Mesendoderm (in vitro differentiated cells): ENCODE measurements around the gene ZNF217.
"Not testable (repeated sequence)": the region's sequence is repeated elsewhere in the genome, so short reads cannot be mapped to it uniquely, and the experiment has no call there.

Source experiments
- DNase-seq: peaks from one replicate; pipeline ENCODE4 v3.0.0; 2013
- H2AK5ac ChIP-seq: 2 replicates; pipeline ENCODE4 v1.6.1; 2013; ENCODE audit warnings: low read length, inconsistent platforms
- H2BK120ac ChIP-seq: 2 replicates; pipeline ENCODE4 v1.6.1; 2013; ENCODE audit warnings: low read depth, mild to moderate bottlenecking, low read length, moderate library complexity, mixed read lengths
- H2BK15ac ChIP-seq: replicated peaks from 2 replicates; pipeline ENCODE4 v1.6.1; 2013; ENCODE audit warnings: low read depth, mild to moderate bottlenecking, moderate library complexity
- H2BK5ac ChIP-seq: 2 replicates; pipeline ENCODE4 v1.6.1; 2013; ENCODE audit warnings: low read length, inconsistent platforms
- H3K18ac ChIP-seq: 2 replicates; pipeline ENCODE4 v1.6.1; 2013; ENCODE audit warnings: mild to moderate bottlenecking, low read length, mixed read lengths
- H3K23ac ChIP-seq: one replicate; pipeline ENCODE4 v1.6.1; 2013; ENCODE audit warnings: low read length
- H3K27ac ChIP-seq: 2 replicates; pipeline ENCODE4 v1.5.1; 2013; ENCODE audit warnings: low read depth, mild to moderate bottlenecking, inconsistent platforms, low read length, moderate library complexity
- H3K27me3 ChIP-seq: 2 replicates; pipeline ENCODE4 v1.6.1; 2013; ENCODE audit warnings: low read length, control low read depth, mild to moderate bottlenecking, inconsistent platforms; ENCODE audit not compliant: insufficient read depth, poor library complexity
- H3K36me3 ChIP-seq: 2 replicates; pipeline ENCODE4 v1.6.1; 2013; ENCODE audit warnings: low read length, inconsistent platforms; ENCODE audit not compliant: control insufficient read depth, insufficient read depth
- H3K4ac ChIP-seq: one replicate; pipeline ENCODE4 v1.6.1; 2013; ENCODE audit warnings: low read depth, mild to moderate bottlenecking, low read length, moderate library complexity
- H3K4me1 ChIP-seq: 2 replicates; pipeline ENCODE4 v1.6.1; 2013; ENCODE audit warnings: low read depth, low read length, inconsistent platforms; ENCODE audit not compliant: control insufficient read depth
- H3K4me2 ChIP-seq: 2 replicates; pipeline ENCODE4 v1.6.1; 2013; ENCODE audit warnings: low read length
- H3K4me3 ChIP-seq: 2 replicates; pipeline ENCODE4 v1.5.1; 2013; ENCODE audit warnings: mild to moderate bottlenecking, low read length
- H3K56ac ChIP-seq: one replicate; pipeline ENCODE4 v1.6.1; 2013; ENCODE audit warnings: low read length
- H3K79me1 ChIP-seq: 2 replicates; pipeline ENCODE4 v1.6.1; 2013; ENCODE audit warnings: low read length, inconsistent platforms
- H3K79me2 ChIP-seq: 2 replicates; pipeline ENCODE4 v1.6.1; 2013; ENCODE audit warnings: mild to moderate bottlenecking, low read length; ENCODE audit not compliant: control insufficient read depth, insufficient read depth
- H3K9ac ChIP-seq: 2 replicates; pipeline ENCODE4 v1.6.1; 2013; ENCODE audit warnings: low read length, inconsistent platforms
- H4K5ac ChIP-seq: one replicate; pipeline ENCODE4 v1.6.1; 2013; ENCODE audit warnings: low read length
- H4K8ac ChIP-seq: one replicate; pipeline ENCODE4 v1.6.1; 2013; ENCODE audit warnings: low read depth, mild to moderate bottlenecking, control low read depth, low read length, moderate library complexity
- WGBS: extraction: QIAGEN DNeasy Blood & Tissue Kit; methylation state at CpG from one replicate; pipeline ENCODE4 v1.1.7; 2013; ENCODE audit warnings: low lambda C conversion rate, missing lambda C conversion rate; ENCODE audit not compliant: insufficient coverage; ENCODE audit errors: extremely low coverage; 5-methylcytosine and 5-hydroxymethylcytosine counted together

The ZNF217 gene

GRCh38 chr20:53586640-53587039 lies 7.0 kb downstream of the ZNF217 start:
- no peaks in the 10 kb centered on the region for H3K4me1 ChIP-seq
- no peak overlapping the region for H3K56ac ChIP-seq
- no peak overlapping the region for H4K8ac ChIP-seq
- H3K9ac ChIP-seq: no peak overlapping the region
- no peak overlapping the region for H3K18ac ChIP-seq
- no CpG with 5 or more reads among the region's 6 CpGs for WGBS
- H3K27me3 ChIP-seq: no peaks in the 10 kb centered on the region
- H3K4me3 ChIP-seq: no peak overlapping the region
- DNase-seq: no peak
- peaks cover 44% of the 10 kb centered on the region for H3K79me2 ChIP-seq
- no peak overlapping the region for H3K4ac ChIP-seq
- H3K79me1 ChIP-seq: peaks cover 6% of the 10 kb centered on the region
- H3K27ac ChIP-seq: no peak overlapping the region
- no peak overlapping the region for H3K4me2 ChIP-seq
- H4K5ac ChIP-seq: no peak overlapping the region
- H2BK15ac ChIP-seq: no peak overlapping the region
- peaks cover 13% of the 10 kb centered on the region for H3K36me3 ChIP-seq
- H2AK5ac ChIP-seq: no peak overlapping the region
- no peak overlapping the region for H2BK5ac ChIP-seq
- H3K23ac ChIP-seq: no peak overlapping the region
- H2BK120ac ChIP-seq: no peak overlapping the region

GRCh38 chr20:53585910-53586309 lies 7.7 kb downstream of the ZNF217 start:
- not testable (repeated sequence) for H4K5ac ChIP-seq, H3K4me2 ChIP-seq, H3K27me3 ChIP-seq, H3K18ac ChIP-seq, H3K56ac ChIP-seq, H3K27ac ChIP-seq, H3K79me1 ChIP-seq, DNase-seq, H3K4ac ChIP-seq, H2BK15ac ChIP-seq, H4K8ac ChIP-seq, H3K23ac ChIP-seq, H2AK5ac ChIP-seq, H3K4me1 ChIP-seq, H2BK5ac ChIP-seq, H3K9ac ChIP-seq, H3K4me3 ChIP-seq, H2BK120ac ChIP-seq
- H3K79me2 ChIP-seq: peaks cover 49% of the 10 kb centered on the region
- no CpG with 5 or more reads among the region's 5 CpGs for WGBS
- peaks cover 17% of the 10 kb centered on the region for H3K36me3 ChIP-seq

GRCh38 chr20:53585004-53585569 lies 8.6 kb downstream of the ZNF217 start:
- H3K9ac ChIP-seq, H3K4me1 ChIP-seq, DNase-seq, H4K8ac ChIP-seq, H2BK15ac ChIP-seq, H2BK5ac ChIP-seq, H3K4ac ChIP-seq, H3K4me2 ChIP-seq, H3K23ac ChIP-seq, H3K27me3 ChIP-seq, H4K5ac ChIP-seq, H3K27ac ChIP-seq, H2AK5ac ChIP-seq, H3K4me3 ChIP-seq, H3K18ac ChIP-seq, H3K79me1 ChIP-seq: not testable (repeated sequence)
- peaks cover 19% of the 10 kb centered on the region for H3K36me3 ChIP-seq
- H2BK120ac ChIP-seq: peak overlapping the region; percentile 12
- peak overlapping the region; percentile 42 for H3K56ac ChIP-seq
- H3K79me2 ChIP-seq: peaks cover 57% of the 10 kb centered on the region
- WGBS: no CpG with 5 or more reads among the region's 6 CpGs

DNA sequence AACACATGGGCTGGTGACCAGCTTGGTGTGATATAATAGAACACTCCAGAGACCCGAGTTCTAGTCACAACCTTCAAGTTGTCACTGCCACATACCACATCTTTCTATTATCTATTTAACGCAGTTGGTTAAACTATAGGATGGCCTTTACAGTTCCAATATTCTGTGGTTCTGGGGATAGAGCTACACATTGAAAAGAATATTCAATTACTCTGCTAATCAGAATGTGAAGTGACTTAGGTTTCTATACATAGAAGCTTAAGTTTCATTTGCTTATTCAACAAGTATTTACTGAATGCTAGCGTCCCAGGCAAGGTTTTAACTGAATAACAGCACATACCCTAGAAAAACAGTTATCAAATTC lies 9.1 kb downstream of the ZNF217 start:
- not testable (repeated sequence) for H3K4me3 ChIP-seq, H4K8ac ChIP-seq, H2BK15ac ChIP-seq, H3K9ac ChIP-seq, H3K27ac ChIP-seq, H3K27me3 ChIP-seq, H3K56ac ChIP-seq, H3K18ac ChIP-seq, H2AK5ac ChIP-seq, H3K4me1 ChIP-seq, H4K5ac ChIP-seq, H3K23ac ChIP-seq, H3K79me1 ChIP-seq, DNase-seq, H2BK120ac ChIP-seq, H3K4ac ChIP-seq, H2BK5ac ChIP-seq, H3K4me2 ChIP-seq
- Histone ChIP-seq H3K36me3 (peaks cover 19% of the 10 kb centered on the region), H3K79me2 (peaks cover 62% of the 10 kb centered on the region)
- no CpG with 5 or more reads among the region's 3 CpGs for WGBS

DNA sequence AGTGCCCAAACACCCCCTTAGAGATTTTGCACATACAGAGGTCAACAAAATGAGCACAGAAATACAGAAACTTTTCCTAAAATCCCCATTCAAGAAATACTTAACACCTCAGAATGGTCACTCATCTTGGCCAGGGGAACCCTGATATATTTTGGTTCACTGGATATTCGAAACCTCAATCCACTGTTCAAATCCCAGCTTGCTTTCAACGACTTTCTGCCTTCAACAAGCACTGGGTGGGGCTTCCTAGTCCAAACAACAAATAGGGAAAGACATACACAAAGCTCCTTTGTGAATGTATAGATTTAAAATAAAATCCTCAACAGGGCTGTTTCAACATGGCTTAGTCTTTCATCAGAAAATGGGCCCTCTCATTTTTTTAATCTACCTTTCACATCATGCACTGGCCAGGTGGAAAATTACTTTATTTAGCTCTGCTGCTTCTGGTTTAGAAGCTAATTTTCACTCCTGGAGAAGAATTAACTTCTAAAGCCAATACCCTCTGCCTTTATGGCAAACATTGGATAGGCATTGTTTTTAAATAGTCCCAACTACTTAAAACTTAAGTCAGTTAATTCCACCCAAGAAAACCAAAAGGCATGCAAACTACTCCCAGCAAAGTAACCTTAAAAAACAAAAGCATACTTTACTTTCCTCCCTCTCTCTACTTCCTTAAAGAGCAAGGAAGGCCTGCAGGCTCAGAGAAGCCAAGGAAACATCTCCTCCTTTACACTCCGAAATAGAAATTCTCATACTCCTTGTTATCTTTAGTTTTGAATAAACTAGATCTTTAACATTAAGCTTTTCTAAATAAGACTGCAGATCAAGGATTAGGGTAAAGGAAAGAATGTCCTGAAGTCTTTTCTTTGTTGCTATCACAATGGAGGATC lies 9.7 kb downstream of the ZNF217 start:
- not testable (repeated sequence) for H3K79me1 ChIP-seq, H3K4me2 ChIP-seq, H4K8ac ChIP-seq, H2BK15ac ChIP-seq, H3K4ac ChIP-seq, H3K56ac ChIP-seq, H2BK120ac ChIP-seq, H3K9ac ChIP-seq, H3K23ac ChIP-seq, H2AK5ac ChIP-seq, H3K27me3 ChIP-seq, DNase-seq, H4K5ac ChIP-seq, H3K27ac ChIP-seq, H3K4me3 ChIP-seq, H3K18ac ChIP-seq, H2BK5ac ChIP-seq, H3K4me1 ChIP-seq
- no CpG with 5 or more reads among the region's 3 CpGs for WGBS
- Histone ChIP-seq H3K79me2 (peaks cover 62% of the 10 kb centered on the region), H3K36me3 (peaks cover 19% of the 10 kb centered on the region)
